Caki2 (cell line): Measurements from ENCODE around the gene TMED9. TPM values are rescaled to one million over a fixed set of nuclear protein-coding genes. Genes with fewer than 3 reads are reported as not detected.
"Not testable (repeated sequence)": the region's sequence is repeated elsewhere in the genome, so short reads cannot be mapped to it uniquely, and the experiment has no call there.

Source experiments
- DNase-seq: peaks from one replicate; pipeline ENCODE4 v3.0.0-alpha.2; 2015; ENCODE audit warnings: low read depth
- in situ Hi-C: cut with HindIII; loops from 2 replicates; pipeline ENCODE4 v1.10.0; 2016; ENCODE audit warnings: low sequenced_read_pairs, low pct_unique_long_range_greater_than_20kb, mixed read lengths
- total RNA-seq: library from RNA; depleted of rRNA; stranded (reverse); fragments of >200 nt; shearing (Covaris generic); gene quantifications from 2 replicates; pipeline ENCODE4 v1.2.3, GENCODE V29; 2014; ENCODE audit warnings: low replicate concordance; rRNA removed

TMED9 gene
- total RNA-seq, 1 experiment from 2014 or later: 291 TPM

- DNase-seq, in situ Hi-C loops: not testable (repeated sequence)
Measured at GRCh38 chr5:177624172-177624571, 32.2 kb downstream of the TMED9 start.

- DNase-seq, in situ Hi-C loops: not testable (repeated sequence)
Measured at GRCh38 chr5:177630186-177630585, 38.2 kb downstream of the TMED9 start.

- DNase-seq, in situ Hi-C loops: not testable (repeated sequence)
Measured at GRCh38 chr5:177634912-177635311, 42.9 kb downstream of the TMED9 start.

GRCh38 chr5:177645462-177645861, 53.5 kb downstream of the TMED9 start:
- DNase-seq, in situ Hi-C loops: not testable (repeated sequence)

Other genes starting within 250 kb of the TMED9 start
- 602 and 647 TPM in 2 replicates for gene LMAN2, start 240.5 kb upstream of the TMED9 start, total RNA-seq
- 97.6 and 107 TPM in 2 replicates for gene RGS14, start 234.3 kb upstream of the TMED9 start, total RNA-seq
- gene SLC34A1, start 207.8 kb upstream of the TMED9 start, total RNA-seq: 0.64 and 1.5 TPM in 2 replicates
- not detected in 2 replicates for gene PFN3, start 191.5 kb upstream of the TMED9 start, total RNA-seq
- gene F12, start 182.6 kb upstream of the TMED9 start, total RNA-seq: 39.4 and 58.6 TPM in 2 replicates
- 60.9 and 65.2 TPM in 2 replicates for gene GRK6, start 165.5 kb upstream of the TMED9 start, total RNA-seq
- gene PRR7, start 145.4 kb upstream of the TMED9 start, total RNA-seq: 49.8 and 50.5 TPM in 2 replicates
- 148 and 175 TPM in 2 replicates for gene DBN1, start 118.6 kb upstream of the TMED9 start, total RNA-seq
- gene PDLIM7, start 94.6 kb upstream of the TMED9 start, total RNA-seq: 188 and 198 TPM in 2 replicates
- 0.57 and 0.72 TPM in 2 replicates for gene DOK3, start 82.4 kb upstream of the TMED9 start, total RNA-seq
- 145 and 172 TPM in 2 replicates for gene DDX41, start 75.2 kb upstream of the TMED9 start, total RNA-seq
- gene FAM193B, start 37.6 kb upstream of the TMED9 start, total RNA-seq: 29.2 and 33.6 TPM in 2 replicates
- 90.2 and 101 TPM in 2 replicates for gene B4GALT7, start 7.9 kb downstream of the TMED9 start, total RNA-seq
- gene FAM153A, start 190.7 kb downstream of the TMED9 start, total RNA-seq: not detected in 2 replicates